ENCODE measurements around the gene NR6A1.

NR6A1 gene

GRCh38 chr9:124584631-124585030, 186.5 kb downstream of the NR6A1 start:
- ChIA-PET POLR2A (no interaction called here), CTCF (interaction anchor here (0.8 to 1.6 kb wide), 6 partner anchors 8 to 48 kb away, joined by 3 to 4 read pairs (median 4); no protein-coding TSS in a partner anchor)
- no peak for TF ChIP-seq CTCF (IDR thresholded peaks at IDR 0.05; ENCODE audit: control extremely low read depth, extremely low read depth, low read depth, missing control alignments)
- DNase-seq (ENCODE audit: extremely low spot score): no peak

GRCh38 chr9:124583134-124583533, 188.0 kb downstream of the NR6A1 start:
- TF ChIP-seq CTCF (IDR thresholded peaks at IDR 0.05; ENCODE audit: control extremely low read depth, extremely low read depth, low read depth, missing control alignments): no peak
- ChIA-PET POLR2A (no interaction called here), CTCF (no interaction called here)
- DNase-seq (ENCODE audit: extremely low spot score): no peak

- CTCF ChIA-PET: interaction anchor here (1.4 to 1.7 kb wide), 3 partner anchors 14 to 37 kb away, joined by 3 to 4 read pairs (median 4); no protein-coding TSS in a partner anchor
- POLR2A ChIA-PET: no interaction called here
- no peak for DNase-seq (ENCODE audit: extremely low spot score)
- TF ChIP-seq CTCF (IDR thresholded peaks at IDR 0.05; ENCODE audit: control extremely low read depth, extremely low read depth, low read depth, missing control alignments): no peak
These were observed 190.9 kb downstream of the NR6A1 start for GRCh38 chr9:124580186-124580585.

- no peak for DNase-seq (ENCODE audit: extremely low spot score)
- ChIA-PET CTCF (interaction anchor here (1.0 to 2.5 kb wide), 11 partner anchors 8 to 117 kb away, joined by 3 to 10 read pairs (median 4); no protein-coding TSS in a partner anchor), POLR2A (no interaction called here)
- no peak for TF ChIP-seq CTCF (IDR thresholded peaks at IDR 0.05; ENCODE audit: control extremely low read depth, extremely low read depth, low read depth, missing control alignments)
These were observed 194.4 kb downstream of the NR6A1 start for GRCh38 chr9:124576751-124577150.

- ChIA-PET POLR2A (no interaction called here), CTCF (interaction anchor here (0.8 to 2.5 kb wide), 8 partner anchors 8 to 119 kb away, joined by 3 to 10 read pairs (median 6); no protein-coding TSS in a partner anchor)
- no peak for TF ChIP-seq CTCF (IDR thresholded peaks at IDR 0.05; ENCODE audit: control extremely low read depth, extremely low read depth, low read depth, missing control alignments)
- no peak for DNase-seq (ENCODE audit: extremely low spot score)
These were observed 196.4 kb downstream of the NR6A1 start for GRCh38 chr9:124574534-124575375.

GRCh38 chr9:124570942-124571666, 200.0 kb downstream of the NR6A1 start:
- no peak for DNase-seq (ENCODE audit: extremely low spot score)
- POLR2A ChIA-PET: no interaction called here
- TF ChIP-seq CTCF (IDR thresholded peaks at IDR 0.05; ENCODE audit: control extremely low read depth, extremely low read depth, low read depth, missing control alignments): no peak
- CTCF ChIA-PET: interaction anchor here (1.3 kb wide), 1 partner anchor 15 kb away, joined by 3 read pairs; no protein-coding TSS in a partner anchor
